Body of pancreas (tissue), 4 donors: Measurements from ENCODE around the gene AGBL5. TPM values are rescaled to one million over a fixed set of nuclear protein-coding genes. Genes with fewer than 3 reads are reported as not detected.

Source experiments
- ATAC-seq: fragments of 150-250 bp; one replicate; pipeline ENCODE4 v1.9.1; 2016
- DNase-seq, 4 donors: peaks; one replicate each; pipeline ENCODE4 v3.0.0-alpha.2; 2019
- H3K27ac ChIP-seq, 4 donors: fragments of 200-600 bp; sonication (generic); 1 replicate in 3 of 4; 2 replicates in 1 of 4; pipeline versions ENCODE4 v1.5.1 to v1.6.1; 2016 to 2019; ENCODE audit warnings: mild to moderate bottlenecking in 1 of 4, mixed read lengths in 1 of 4, moderate library complexity in 1 of 4
- H3K27me3 ChIP-seq, 2 donors: fragments of 200-600 bp; sonication (generic); one replicate each; pipeline ENCODE4 v1.6.0; 2016; ENCODE audit warnings: mild to moderate bottlenecking in 1 of 2
- H3K36me3 ChIP-seq, 2 donors: fragments of 200-600 bp; sonication (generic); replicated peaks in 1 of 2; 2 replicates each; pipeline ENCODE4 v1.5.1; 2016; ENCODE audit warnings: low read depth in 2 of 2; ENCODE audit not compliant: insufficient read depth in 1 of 2
- H3K4me1 ChIP-seq: fragments of 200-600 bp; sonication (generic); one replicate; pipeline ENCODE4 v1.6.0; 2016
- H3K4me3 ChIP-seq, 2 donors: fragments of 200-600 bp; sonication (generic); 1 replicate in 1 of 2; 2 replicates in 1 of 2; pipeline ENCODE4 v1.5.1; 2016 to 2019
- H3K9me3 ChIP-seq, 3 donors: fragments of 200-600 bp; sonication (generic); 1 replicate in 2 of 3; 2 replicates in 1 of 3; pipeline ENCODE4 v1.5.1; 2016
- CTCF ChIP-seq, 7 experiments: fragments of 450-650 bp in 4 of 7; fragments of 200-600 bp in 3 of 7; sonication (generic) in 3 of 7; IDR thresholded peaks; one replicate each; pipeline ENCODE4 v1.5.1; 2016 to 2019; ENCODE audit warnings: antibody characterized with exemption in 7 of 7
- POLR2A ChIP-seq, 3 donors: fragments of 450-650 bp; IDR thresholded peaks; one replicate each; pipeline ENCODE4 v1.6.1; 2016; ENCODE audit warnings: antibody characterized with exemption in 3 of 3, mild to moderate bottlenecking in 2 of 3
- WGBS, 2 donors: methylation state at CpG; one replicate each; pipeline ENCODE4 v1.1.5; 2017; 5-methylcytosine and 5-hydroxymethylcytosine counted together
- intact Hi-C: fragments of 100-400 bp; cut with DNase I; formaldehyde crosslinking; loops from one replicate; pipeline ENCODE4 v1.15.1; 2023
- total RNA-seq, 2 donors: library from RNA; depleted of rRNA; stranded (reverse); fragments of >200 nt; gene quantifications; one replicate each; pipeline ENCODE4 v1.1.0, GENCODE V29; 2016

The AGBL5 gene
- total RNA-seq, 2 donors from 2014 or later, result 5.6 to 12.2 TPM

- Histone ChIP-seq H3K4me1 (peaks cover 9% of the 10 kb centered on the region), H3K27me3 (no peaks in the 10 kb centered on the region), H3K27ac (no peak overlapping the region), H3K4me3 (no peak overlapping the region), H3K36me3 (peaks cover 29 to 34% of the 10 kb centered on the region in 2 donors), H3K9me3 (no peaks in the 10 kb centered on the region)
- DNase-seq (no peak), ATAC-seq (no peak)
- TF ChIP-seq CTCF (IDR thresholded peaks at IDR 0.05), result no peak
- TF ChIP-seq POLR2A (IDR thresholded peaks at IDR 0.05), result no peak
- intact Hi-C loops, result no loop called here
- 68 to 73% methylated on average over 5 of the region's 5 CpGs for WGBS, 2 donors
Measured at GRCh38 chr2:27041752-27042151, 9.7 kb upstream of the AGBL5 start.

DNA sequence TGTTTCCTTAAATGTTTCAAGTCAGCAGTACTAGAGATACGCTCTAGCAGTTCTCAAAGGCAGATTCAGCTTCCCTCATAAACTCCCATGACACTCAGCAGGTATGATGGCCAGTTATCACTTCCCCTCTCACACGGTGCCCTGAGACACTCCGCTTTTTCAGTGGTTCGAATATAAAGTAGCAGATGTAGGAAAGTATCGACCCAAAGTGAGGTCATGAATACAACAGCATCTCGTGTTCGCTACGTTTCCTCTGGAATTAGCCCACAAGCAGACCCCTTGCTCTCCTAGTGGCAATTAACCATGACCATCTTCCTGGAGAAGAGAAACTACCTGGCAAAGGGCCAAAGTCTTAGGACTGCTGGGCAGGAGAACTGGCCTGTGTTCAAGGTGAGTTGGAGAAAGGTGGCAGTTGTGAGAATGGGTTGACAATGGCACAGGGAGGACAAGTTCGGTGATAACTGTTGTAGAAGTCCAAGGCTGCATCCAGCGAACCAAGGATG is 9.3 kb upstream of the AGBL5 start:
- intact Hi-C loops, result no loop called here
- Histone ChIP-seq H3K27ac (no peak overlapping the region), H3K9me3 (no peaks in the 10 kb centered on the region), H3K27me3 (no peaks in the 10 kb centered on the region), H3K4me1 (peaks cover 9% of the 10 kb centered on the region), H3K36me3 (peaks cover 24 to 31% of the 10 kb centered on the region in 2 donors), H3K4me3 (no peak overlapping the region)
- DNase-seq (peak; percentile 31 to 60 (median 48)), ATAC-seq (peak; percentile 55)
- TF ChIP-seq POLR2A (IDR thresholded peaks at IDR 0.05) (no peak), CTCF (IDR thresholded peaks at IDR 0.05) (no peak)
- WGBS, 2 donors, result 63 to 69% methylated on average over 10 of the region's 10 CpGs

GRCh38 chr2:27042985-27043634 is 8.4 kb upstream of the AGBL5 start:
- Histone ChIP-seq H3K27ac (no peak overlapping the region), H3K9me3 (no peaks in the 10 kb centered on the region), H3K36me3 (peaks cover 15 to 22% of the 10 kb centered on the region in 2 donors), H3K4me1 (peaks cover 9% of the 10 kb centered on the region), H3K27me3 (no peaks in the 10 kb centered on the region), H3K4me3 (no peak overlapping the region)
- intact Hi-C loops, result no loop called here
- ATAC-seq, result no peak
- WGBS, 2 donors, result 91 to 92% methylated on average over 7 of the region's 7 CpGs
- DNase-seq, result no peak
- TF ChIP-seq CTCF (IDR thresholded peaks at IDR 0.05) (no peak), POLR2A (IDR thresholded peaks at IDR 0.05) (no peak)

DNA sequence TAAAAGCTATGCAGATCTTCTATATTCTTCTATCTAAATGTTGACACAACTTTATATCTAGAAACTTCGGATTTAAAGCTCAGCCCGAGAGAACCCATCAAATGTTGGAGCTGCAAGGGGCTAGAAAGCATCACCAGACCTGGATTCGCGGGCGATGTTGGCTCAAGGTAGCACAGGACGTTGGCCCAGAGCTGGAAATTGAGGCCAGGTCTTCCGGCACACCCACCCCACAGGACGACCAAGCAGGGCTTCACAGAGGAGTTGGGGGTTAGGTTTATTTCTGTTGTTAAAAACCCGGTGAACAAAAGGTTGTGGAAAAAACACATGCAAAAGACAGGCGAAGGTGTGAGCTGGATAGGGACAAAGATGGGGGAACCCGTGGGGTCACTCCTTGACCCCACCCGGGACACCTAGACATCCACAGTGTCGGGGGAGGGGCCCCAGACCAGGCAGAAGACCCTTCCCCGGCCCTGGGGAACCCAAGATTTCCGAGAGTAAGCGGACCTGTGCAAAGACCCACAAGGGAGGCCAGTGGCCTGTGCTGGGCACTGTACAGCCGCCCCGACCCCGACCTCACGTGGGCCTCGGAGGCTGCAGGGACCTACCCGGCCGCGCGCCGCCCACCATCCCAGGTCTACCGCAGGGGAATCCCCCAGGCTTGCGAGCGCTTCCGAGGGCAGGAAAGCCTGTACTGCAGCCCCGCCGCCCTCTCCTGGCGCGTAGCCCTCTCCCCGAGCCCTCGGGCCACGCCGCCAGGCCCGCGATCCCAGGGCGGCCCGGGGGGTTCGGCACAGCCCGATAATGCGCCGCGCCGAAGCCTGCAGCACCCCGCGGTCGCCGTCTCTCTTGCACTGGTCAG is 1.8 kb upstream of the AGBL5 start:
- 13 to 45% methylated on average over 16 to 42 of the region's 52 CpGs for WGBS, 2 donors
- no peak for TF ChIP-seq POLR2A (IDR thresholded peaks at IDR 0.05)
- DNase-seq, result peak in 2 of 4 donors; percentile 41 to 58

GRCh38 chr2:27050281-27050995 is 1.0 kb upstream of the AGBL5 start:
- 0% methylated on average over 16 to 48 of the region's 48 CpGs for WGBS, 2 donors

More for the DNA sequence above, 1.8 kb upstream of the AGBL5 start:
- peak; percentile 19 for ATAC-seq
- no peaks in the 10 kb centered on the region for H3K27me3 ChIP-seq
- H3K9me3 ChIP-seq, result no peaks in the 10 kb centered on the region
- H3K27ac ChIP-seq, result peak overlapping the region; percentile 64 to 90 (median 86)
- intact Hi-C loops, result no loop called here
- peak overlapping the region; percentile 10 to 68 for H3K4me3 ChIP-seq
- no peaks in the 10 kb centered on the region for H3K36me3 ChIP-seq
- peaks cover 21% of the 10 kb centered on the region for H3K4me1 ChIP-seq

More at GRCh38 chr2:27050281-27050995, 1.0 kb upstream of the AGBL5 start:
- Histone ChIP-seq H3K4me3 (peak overlapping the region; percentile 10 to 68), H3K27ac (peak overlapping the region; percentile 64 to 90 (median 86)), H3K9me3 (no peaks in the 10 kb centered on the region), H3K4me1 (peaks cover 21% of the 10 kb centered on the region), H3K36me3 (no peaks in the 10 kb centered on the region), H3K27me3 (no peaks in the 10 kb centered on the region)
- peak; percentile 92 to 95 (median 93) for DNase-seq
- peak; percentile 78 for ATAC-seq
- peak in 6 of 7 experiments; percentile 9 to 61 (median 45) for TF ChIP-seq CTCF (IDR thresholded peaks at IDR 0.05)
- peak in 2 of 3 donors; percentile 49 to 54 for TF ChIP-seq POLR2A (IDR thresholded peaks at IDR 0.05)
- intact Hi-C loops, result no loop called here
